Raji (cell line): ENCODE data around the gene PRCC.

Experiments
- POLR2A ChIP-seq: IDR thresholded peaks from 2 replicates; pipeline ENCODE4 v1.6.1; 2011; ENCODE audit warnings: low read depth, low read length, control low read depth; ENCODE audit not compliant: insufficient read depth

The PRCC gene

DNA sequence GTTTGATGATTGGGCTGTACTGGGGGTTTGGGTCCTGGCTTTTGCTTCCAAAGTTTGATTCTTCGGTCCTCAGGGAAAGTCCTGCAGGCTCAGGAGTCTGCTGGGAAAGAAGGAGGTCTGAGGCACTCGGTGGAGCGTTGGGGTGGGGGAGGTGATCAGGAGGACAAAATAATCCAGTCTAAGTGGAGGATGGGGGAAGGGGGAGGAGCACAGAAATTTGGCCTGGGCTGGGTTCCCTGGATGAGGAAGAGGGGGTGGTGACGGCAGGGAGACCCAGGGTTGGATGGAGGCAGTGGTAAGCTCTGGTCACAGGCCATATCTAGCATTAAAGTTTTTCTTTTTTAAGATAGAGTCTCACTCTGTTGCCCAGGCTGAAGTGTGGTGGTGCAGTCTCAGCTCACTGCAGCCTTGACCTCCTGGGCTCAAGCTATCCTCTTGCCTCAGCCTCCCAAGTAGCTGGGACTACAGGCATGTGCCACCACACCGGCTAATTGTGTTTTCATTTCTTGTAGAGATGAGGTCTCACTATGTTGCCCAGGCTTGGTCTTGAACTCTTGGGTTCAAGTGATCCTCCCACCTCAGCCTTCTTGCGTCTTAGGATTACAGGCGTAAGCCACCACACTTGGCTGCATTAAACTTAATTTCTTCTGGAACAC is 42.5 kb downstream of the PRCC start:
- no peak for TF ChIP-seq POLR2A

DNA sequence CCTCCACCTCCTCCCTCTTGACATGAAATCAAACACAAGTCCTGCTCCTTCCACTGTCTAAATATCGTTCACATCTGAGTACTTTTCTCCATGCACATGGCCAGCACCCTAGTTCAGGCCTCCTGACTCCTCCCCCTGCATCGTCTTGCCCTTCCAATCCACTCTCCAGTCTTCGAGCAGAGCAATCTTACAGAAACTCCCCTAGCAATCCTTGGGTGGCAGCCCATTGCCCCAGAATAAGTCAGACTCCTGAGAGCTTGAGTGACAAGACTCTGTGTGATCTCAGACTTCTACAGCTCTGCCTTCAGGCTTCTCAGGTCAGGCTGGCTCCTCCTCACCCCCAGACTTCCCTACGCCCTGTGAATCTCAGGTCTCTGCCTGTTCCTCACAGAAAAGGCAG is 43.8 kb downstream of the PRCC start:
- no peak for TF ChIP-seq POLR2A

DNA sequence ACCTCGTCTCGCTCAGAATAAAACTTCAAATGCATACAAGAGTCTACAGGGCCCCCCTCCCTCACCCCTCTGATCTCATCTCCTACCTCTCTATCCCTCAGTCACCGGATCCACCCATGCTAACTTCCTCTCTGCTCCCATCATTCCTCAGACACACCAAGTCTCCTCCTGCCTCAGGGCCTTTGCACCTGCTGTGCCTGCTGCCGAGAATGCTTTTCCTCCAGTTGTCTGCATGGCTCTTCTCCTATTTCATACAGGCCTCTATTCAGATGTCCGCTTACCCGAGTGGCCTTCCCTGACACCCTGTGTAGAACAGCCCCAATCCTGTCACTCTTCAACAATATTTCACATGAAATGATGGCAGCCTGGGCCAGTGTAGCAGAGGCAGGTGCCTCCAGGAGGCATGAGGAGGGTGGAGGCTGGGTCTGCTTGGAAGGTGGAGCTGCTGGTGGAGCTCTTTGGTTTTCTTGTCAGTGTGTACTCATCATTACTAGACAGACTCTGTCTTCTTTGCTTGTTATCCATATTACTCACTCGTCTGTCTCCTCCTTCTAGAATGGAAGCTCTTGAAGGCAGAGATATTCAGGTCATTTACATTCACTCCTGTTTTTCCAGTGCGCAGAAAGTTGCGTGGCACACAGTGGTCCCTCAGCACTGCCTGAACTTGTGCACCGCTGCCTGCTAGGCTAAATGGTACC is 45.1 kb downstream of the PRCC start:
- no peak for TF ChIP-seq POLR2A

DNA sequence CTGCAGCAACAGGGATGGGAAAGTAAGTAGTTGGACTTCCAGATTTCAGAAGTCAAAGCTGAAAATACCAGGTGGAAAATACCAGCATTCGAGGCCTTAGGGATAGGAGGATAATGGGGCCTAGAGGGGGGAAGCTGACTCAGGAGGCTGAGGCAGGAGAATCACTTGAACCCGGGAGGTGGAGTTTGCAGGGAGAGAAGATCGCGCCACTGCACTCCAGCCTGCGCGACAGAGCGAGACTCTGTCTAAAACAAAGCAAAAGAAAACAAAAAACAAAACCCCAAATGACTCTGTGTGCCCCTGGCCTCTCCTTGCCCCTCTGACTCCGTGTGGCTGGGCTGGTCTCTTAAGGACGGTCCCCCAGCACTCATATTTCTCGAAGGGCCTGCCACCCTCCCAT is 46.0 kb downstream of the PRCC start:
- no peak for TF ChIP-seq POLR2A

DNA sequence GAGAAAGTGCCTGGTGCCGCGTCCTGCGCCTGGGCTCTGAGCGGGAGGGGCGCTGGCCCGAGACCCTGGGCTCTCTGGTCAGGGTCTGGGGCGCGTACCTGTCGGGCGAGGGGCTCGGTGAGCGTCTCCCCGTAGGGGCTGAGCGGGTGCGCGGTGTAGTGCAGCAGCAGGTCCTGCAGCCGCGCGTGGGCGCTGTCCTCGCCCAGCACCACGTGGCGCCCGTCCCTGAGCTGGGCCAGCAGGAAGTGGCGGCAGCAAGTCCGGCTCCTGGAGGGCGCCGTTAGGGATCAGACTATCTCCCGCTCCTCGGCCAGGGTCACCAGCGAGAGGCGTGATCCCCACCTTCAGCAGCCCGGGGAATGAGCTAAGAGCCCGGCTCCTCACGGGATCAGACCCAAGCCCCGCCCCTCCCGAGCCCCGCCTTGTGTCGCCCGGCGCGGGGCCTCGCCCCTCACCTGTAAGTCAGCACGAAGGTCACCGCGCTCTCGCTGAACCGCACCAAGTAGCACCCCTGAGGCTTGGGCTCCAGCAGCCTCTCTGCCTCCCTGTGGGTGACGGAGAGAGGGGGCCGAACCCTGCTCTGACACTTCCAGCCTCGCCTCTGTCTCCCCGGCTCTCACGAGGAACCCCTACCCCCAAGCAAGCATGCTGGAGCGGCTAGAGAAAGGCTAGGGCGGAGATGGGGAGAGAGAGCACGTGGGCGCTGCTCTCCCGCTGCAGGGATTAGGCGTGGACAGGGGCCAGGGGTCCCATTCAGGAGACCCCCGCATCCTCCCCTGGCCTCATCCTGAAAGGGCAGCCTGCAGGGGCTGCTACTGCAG is 46.6 kb downstream of the PRCC start:
- TF ChIP-seq POLR2A, result no peak

DNA sequence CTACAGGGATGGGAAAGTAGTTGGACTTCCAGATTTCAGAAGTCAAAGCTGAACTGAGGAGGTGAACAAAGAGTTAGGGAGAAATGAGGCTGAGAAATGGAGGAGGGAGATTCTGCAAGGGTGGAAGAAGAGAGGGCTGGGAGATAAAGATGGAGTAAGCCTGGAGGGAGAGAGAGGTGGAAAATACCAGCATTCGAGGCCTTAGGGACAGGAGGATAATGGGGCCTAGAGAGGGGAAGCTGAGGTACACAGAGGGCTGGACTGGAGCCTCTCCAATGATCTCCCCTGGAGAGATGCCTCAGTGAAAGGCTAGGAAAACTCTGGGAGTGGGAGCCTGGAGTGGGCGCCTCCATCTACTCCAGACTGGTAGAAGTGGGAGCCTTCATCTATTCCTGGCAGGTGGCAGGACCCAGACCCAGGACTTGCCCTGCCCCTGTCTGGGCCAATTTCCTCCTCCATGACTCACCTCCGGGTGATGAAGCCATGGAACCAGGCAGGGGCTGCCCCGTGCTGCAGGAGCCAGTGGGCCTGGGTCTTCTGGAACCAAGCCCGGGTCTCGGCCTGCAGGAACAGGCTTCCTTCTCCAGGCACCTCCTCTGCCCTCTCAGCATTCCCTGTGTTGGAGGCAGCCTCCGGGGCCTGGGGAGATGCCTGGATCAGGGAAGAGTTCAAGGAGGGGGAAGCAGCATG is 47.4 kb downstream of the PRCC start:
- TF ChIP-seq POLR2A, result no peak

DNA sequence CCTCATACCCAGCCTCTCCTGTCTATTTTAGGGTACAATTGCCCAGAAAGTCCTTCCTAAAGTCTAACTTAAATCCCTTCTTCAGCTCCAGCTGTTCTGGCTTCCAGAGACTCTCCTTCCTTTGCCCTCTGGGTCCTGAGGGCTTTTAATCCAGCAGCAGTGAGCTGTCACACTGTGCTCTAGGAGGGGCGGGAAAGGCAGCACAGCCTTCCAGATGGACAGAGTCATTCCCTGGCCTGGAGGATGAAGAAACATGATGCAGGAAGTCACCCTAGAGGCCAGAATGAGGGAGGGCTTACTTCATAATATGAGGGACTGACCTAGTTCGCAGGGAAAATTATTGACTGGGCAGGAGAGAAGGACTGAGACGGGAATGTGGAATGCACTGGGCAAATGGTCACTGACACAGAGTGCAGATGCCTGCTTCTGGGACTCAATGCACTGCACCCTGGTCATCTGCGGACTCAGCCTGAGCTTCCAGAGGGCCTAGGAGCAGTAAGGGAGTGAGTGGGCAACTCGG is 48.0 kb downstream of the PRCC start:
- TF ChIP-seq POLR2A, result no peak

DNA sequence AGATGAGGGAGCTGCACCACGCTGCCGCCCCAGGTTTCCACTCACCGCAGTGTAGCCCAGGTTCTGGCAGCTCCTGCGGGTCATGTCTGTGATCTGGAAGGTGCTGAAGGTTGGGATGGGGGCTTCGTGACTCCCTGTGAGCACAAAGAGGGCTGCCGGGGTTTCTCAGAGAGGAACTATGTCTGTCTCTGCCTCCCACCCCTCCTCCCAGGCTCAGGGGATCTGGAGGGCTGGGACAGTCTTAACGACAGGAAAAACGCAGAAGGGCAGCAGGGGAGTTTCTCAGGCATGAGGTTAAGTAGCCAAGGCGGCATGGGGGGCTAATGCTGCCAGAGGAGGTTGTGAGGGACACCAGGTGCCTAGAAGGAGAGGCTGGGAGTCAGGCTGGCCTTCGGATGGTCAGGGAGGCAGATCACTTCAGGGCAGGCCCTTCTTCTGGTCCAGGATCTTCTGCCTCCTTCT is 48.7 kb downstream of the PRCC start:
- no peak for TF ChIP-seq POLR2A

DNA sequence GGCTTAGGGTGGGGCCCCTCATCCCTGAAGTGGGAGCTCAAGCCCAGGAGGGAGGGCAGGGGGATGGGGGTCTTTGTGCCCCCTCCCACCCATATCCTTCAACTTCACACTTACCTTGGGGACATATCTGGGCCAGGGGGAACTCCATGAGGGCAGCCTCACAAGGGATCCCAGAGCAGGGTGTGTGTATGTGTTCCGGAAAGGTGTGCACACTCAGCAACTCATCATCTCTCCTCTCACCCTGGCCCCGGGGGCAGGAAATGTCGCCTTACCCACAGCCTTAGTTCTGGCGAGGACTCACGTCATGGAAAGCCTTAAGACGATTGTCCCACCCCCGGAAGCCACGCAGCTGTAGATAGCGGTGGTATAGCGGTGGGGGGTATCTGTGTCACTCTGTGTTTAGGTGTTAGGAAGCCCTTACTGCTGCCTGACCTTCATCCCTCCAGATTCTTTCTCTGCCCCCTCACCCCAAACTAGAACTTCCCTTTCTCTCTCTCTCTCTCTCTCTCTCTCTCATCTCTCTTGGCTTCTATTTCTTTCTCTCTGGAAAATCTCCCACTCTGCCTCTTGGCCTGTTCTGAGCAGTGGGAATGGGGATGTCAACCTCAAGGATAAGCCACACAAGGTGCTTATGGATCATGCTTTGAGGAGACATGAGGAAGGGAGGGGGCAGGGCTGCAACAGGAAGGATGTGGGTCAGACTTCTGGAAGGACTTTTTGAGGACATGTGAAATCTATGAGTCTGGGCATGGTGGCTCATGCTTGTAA is 49.4 kb downstream of the PRCC start, which contains the start of gene SH2D2A:
SH2D2A (minus strand) TSS at position 288 of the 768 bp plus-strand sequence; CDS start at position 148, 140 bp downstream.
- TF ChIP-seq POLR2A, result no peak

DNA sequence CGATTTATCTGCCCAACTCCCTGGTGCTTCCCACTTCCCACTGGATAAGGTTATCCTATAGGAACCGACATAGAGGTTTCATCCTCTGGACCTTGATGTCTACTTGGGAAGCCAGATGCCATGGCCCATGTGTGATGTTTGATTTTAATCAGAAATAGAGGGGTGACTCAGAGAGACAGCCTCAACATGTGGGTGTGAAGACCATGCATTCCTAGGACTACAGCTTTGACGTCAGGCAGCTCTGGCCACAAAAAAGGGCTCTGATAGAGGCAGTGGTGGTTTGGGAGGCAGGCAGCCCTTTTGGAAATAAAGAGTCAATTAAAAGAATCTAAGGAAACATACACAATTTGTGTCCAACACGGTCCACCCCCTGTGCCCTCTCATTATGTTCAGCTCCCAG is 54.5 kb downstream of the PRCC start:
- no peak for TF ChIP-seq POLR2A

DNA sequence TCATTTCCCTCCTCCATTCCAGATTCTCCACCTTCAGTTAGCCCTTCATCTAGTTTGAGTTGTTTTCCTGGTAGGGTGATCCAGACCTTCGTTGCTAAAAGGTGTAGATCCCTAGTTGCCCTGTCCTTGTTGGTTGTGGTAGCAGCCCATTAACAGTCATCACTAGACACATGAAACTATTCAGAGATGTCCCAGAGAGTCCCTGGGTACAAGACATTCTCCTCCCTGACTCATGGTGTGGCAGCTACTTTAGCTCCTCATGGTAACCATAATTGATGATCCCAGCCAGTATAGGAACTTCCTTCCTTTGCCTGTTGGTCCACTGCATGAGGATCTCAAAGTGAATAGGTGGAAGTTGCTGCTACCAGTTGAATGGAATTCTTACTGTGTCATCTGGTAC is 55.3 kb downstream of the PRCC start:
- no peak for TF ChIP-seq POLR2A

DNA sequence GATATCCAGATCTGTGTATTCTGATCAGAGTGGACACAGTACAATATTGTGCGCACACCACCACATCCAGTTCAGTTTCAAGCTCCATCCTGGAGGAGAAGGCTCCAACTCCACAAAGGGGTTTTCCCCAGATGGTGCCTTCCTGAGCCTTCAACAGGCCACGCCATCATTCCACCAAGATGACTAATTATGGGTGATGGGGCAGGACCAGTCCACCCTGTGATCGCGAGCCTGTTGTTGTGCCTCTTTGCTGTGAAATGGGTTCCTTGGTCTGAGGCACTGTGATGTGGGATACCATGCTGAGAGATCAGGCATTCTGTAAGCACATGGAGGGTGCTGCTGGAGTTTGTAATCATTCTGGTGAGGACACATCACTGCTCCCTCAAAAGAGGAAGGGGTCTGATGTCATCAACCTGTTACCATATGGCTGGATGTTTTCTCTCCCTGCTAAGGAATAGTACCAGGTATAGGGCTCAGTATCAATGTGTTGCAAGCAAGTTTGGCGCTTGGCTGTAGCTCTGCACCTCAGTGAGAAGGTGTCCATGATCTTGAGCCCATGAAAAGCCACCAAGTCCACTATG is 56.0 kb downstream of the PRCC start:
- no peak for TF ChIP-seq POLR2A

DNA sequence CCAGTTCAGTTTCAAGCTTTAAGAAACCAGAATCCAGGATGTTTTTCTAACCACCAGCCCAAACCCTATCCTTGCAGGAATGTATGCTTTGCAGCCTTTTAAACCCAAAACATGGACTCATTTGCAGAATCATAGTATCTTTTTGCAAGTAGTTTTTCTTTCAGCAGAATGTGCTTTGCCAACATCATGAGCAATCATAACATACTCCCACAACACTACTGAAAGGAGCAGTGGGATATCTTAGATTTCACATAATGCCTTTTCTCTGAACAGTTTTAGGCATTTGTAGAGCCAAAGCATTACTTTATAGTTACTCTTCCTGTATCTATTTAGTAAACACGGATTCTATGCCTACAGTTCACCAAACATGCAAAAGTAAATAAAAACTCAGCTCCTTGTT is 59.3 kb downstream of the PRCC start:
- TF ChIP-seq POLR2A, result no peak
